ENCODE data around the gene ANKRD28. TPM values are rescaled to one million over a fixed set of nuclear protein-coding genes. Genes with fewer than 3 reads are reported as not detected.

ANKRD28 gene
- total and polyA plus RNA-seq, 2 of the 4 experiments (the other 2 are of a cell fraction) = 52.6 to 211 TPM

GRCh38 chr3:15846606-15847005 is 48.8 kb upstream of the ANKRD28 start:
- no peaks in the 10 kb centered on the region for H3K36me3 ChIP-seq (ENCODE audit: control insufficient read depth, insufficient read depth, low read length)
- no peak overlapping the region for H2AK9ac ChIP-seq (replicated peaks; ENCODE audit: low read depth, low read length, poor library complexity)
- H3K27ac ChIP-seq (ENCODE audit: insufficient read depth, low read length) = no peak overlapping the region
- no TSS peak for BruUV-seq (replicated peaks)
- no peak overlapping the region for H3K56ac ChIP-seq (ENCODE audit: extremely low read depth, insufficient read depth, low read length)
- no peak overlapping the region for H3K18ac ChIP-seq (ENCODE audit: low read depth, low read length)
- H3K79me1 ChIP-seq (ENCODE audit: low read depth in 1 of 2, low read length in 2 of 2) = peaks cover 31 to 33% of the 10 kb centered on the region in 2 experiments
- dilution Hi-C loops (cut with HindIII; ENCODE audit: low sequenced_read_pairs, unreplicated experiment) = no loop called here
- H4K91ac ChIP-seq (ENCODE audit: insufficient read depth, low read depth, low read length) = no peak overlapping the region
- no peak overlapping the region for H3K4me2 ChIP-seq (ENCODE audit: low read depth, low read length)
- H2BK20ac ChIP-seq (ENCODE audit: low read depth, low read length) = no peak overlapping the region
- H2BK15ac ChIP-seq (ENCODE audit: low read depth, low read length) = no peak overlapping the region
- H4K8ac ChIP-seq (ENCODE audit: low read depth in 2 of 2, low read length in 2 of 2) = no peak overlapping the region
- H3K27me3 ChIP-seq (ENCODE audit: control insufficient read depth, insufficient read depth, low read length) = no peaks in the 10 kb centered on the region
- CTCF ChIA-PET = interaction anchor here (0.6 to 0.7 kb wide), 2 partner anchors 9 kb away, joined by 3 read pairs; no protein-coding TSS in a partner anchor
- no peak overlapping the region for H3K4ac ChIP-seq (ENCODE audit: low read depth, low read length)
- H3K23ac ChIP-seq (ENCODE audit: low read depth, low read length) = no peak overlapping the region
- H2BK5ac ChIP-seq (ENCODE audit: low read depth, low read length, poor library complexity, severe bottlenecking) = no peak overlapping the region
- ATAC-seq (ENCODE audit: low read depth) (no peak), DNase-seq (no peak)
- H4K5ac ChIP-seq (ENCODE audit: low read depth, low read length) = no peak overlapping the region
- POLR2A ChIA-PET (ENCODE audit: unreplicated experiment) = no interaction called here
- no peak overlapping the region for H2BK120ac ChIP-seq (ENCODE audit: low read depth, low read length)
- no peak for TF ChIP-seq MXI1 (IDR thresholded peaks at IDR 0.05; ENCODE audit: borderline replicate concordance, low read depth, low read length)
- TF ChIP-seq ELK1 (IDR thresholded peaks at IDR 0.05; ENCODE audit: borderline replicate concordance, low read depth, low read length) = no peak
- no peak for TF ChIP-seq POLR2A (IDR thresholded peaks at IDR 0.05; ENCODE audit: low read depth, low read length)
- TF ChIP-seq SMC3 (IDR thresholded peaks at IDR 0.05; ENCODE audit: low read depth, low read length) = no peak
- no peak for TF ChIP-seq USF2 (IDR thresholded peaks at IDR 0.05; ENCODE audit: low read depth, low read length)
- no peak for TF ChIP-seq FOS (IDR thresholded peaks at IDR 0.05; ENCODE audit: low read depth, low read length)
- no peak for TF ChIP-seq MAZ (IDR thresholded peaks at IDR 0.05; ENCODE audit: borderline replicate concordance, low read depth, low read length)
- TF ChIP-seq CEBPB (IDR thresholded peaks at IDR 0.05; ENCODE audit: low read depth, low read length) = no peak
- no peak for TF ChIP-seq NFE2L2 (IDR thresholded peaks at IDR 0.05; ENCODE audit: low read depth, low read length)
- TF ChIP-seq RFX5 (IDR thresholded peaks at IDR 0.05; ENCODE audit: low read depth, low read length) = no peak
- TF ChIP-seq RCOR1 (IDR thresholded peaks at IDR 0.05; ENCODE audit: insufficient replicate concordance, low read length) = no peak
- TF ChIP-seq RAD21 (IDR thresholded peaks at IDR 0.05; ENCODE audit: low read length) = no peak
- no peak for TF ChIP-seq MAFK (IDR thresholded peaks at IDR 0.05; ENCODE audit: low read depth, low read length)
- no peak for TF ChIP-seq BHLHE40 (IDR thresholded peaks at IDR 0.05; ENCODE audit: low read depth, low read length)
- intact Hi-C loops (cut with micrococcal nuclease) = no loop called here
- 0 out of 2 replicates have a peak, but pooled peaks cover 2% of the 10 kb centered on the region for H3K9me3 ChIP-seq (ENCODE audit: control insufficient read depth, insufficient read depth, low read length)
- no peaks in the 10 kb centered on the region for H4K20me1 ChIP-seq (ENCODE audit: insufficient read depth, low read length)
- in situ Hi-C loops (cut with MboI; ENCODE audit: low sequenced_read_pairs) = loop anchor here (25.0 kb wide), 1 partner anchor 691 kb away; no protein-coding TSS in a partner anchor
- no peak overlapping the region for H2AK5ac ChIP-seq (ENCODE audit: low read depth, low read length)
- no peak overlapping the region for H3K9ac ChIP-seq (ENCODE audit: low read depth, low read length)
- no peaks in the 10 kb centered on the region for H3K9me1 ChIP-seq (ENCODE audit: insufficient read depth, low read length)
- H3K14ac ChIP-seq (replicated peaks; ENCODE audit: low read depth, low read length) = no peak overlapping the region
- no peak overlapping the region for H2AFZ ChIP-seq (replicated peaks; ENCODE audit: low read length, poor library complexity)
- H3K4me1 ChIP-seq (ENCODE audit: control insufficient read depth, insufficient read depth, low read length) = no peaks in the 10 kb centered on the region
- H3K4me3 ChIP-seq (ENCODE audit: insufficient read depth, low read depth, low read length) = no peak overlapping the region

All from IMR-90 (cell line).